ENCODE results near the gene SLC5A6.

SLC5A6 gene

GRCh38 chr2:27162151-27163121 lies 49.6 kb downstream of the SLC5A6 start (continued):
- TF ChIP-seq, protein P1, sequence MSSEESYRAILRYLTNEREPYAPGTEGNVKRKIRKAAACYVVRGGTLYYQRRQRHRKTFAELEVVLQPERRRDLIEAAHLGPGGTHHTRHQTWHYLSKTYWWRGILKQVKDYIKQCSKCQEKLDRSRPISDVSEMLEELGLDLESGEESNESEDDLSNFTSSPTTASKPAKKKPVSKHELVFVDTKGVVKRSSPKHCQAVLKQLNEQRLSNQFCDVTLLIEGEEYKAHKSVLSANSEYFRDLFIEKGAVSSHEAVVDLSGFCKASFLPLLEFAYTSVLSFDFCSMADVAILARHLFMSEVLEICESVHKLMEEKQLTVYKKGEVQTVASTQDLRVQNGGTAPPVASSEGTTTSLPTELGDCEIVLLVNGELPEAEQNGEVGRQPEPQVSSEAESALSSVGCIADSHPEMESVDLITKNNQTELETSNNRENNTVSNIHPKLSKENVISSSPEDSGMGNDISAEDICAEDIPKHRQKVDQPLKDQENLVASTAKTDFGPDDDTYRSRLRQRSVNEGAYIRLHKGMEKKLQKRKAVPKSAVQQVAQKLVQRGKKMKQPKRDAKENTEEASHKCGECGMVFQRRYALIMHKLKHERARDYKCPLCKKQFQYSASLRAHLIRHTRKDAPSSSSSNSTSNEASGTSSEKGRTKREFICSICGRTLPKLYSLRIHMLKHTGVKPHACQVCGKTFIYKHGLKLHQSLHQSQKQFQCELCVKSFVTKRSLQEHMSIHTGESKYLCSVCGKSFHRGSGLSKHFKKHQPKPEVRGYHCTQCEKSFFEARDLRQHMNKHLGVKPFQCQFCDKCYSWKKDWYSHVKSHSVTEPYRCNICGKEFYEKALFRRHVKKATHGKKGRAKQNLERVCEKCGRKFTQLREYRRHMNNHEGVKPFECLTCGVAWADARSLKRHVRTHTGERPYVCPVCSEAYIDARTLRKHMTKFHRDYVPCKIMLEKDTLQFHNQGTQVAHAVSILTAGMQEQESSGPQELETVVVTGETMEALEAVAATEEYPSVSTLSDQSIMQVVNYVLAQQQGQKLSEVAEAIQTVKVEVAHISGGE (tag by site-specific recombination; conservative IDR thresholded peaks at IDR 0.05; ENCODE audit: low read depth), result no peak
- TF ChIP-seq ZNF76 (tag by site-specific recombination; IDR thresholded peaks at IDR 0.05; ENCODE audit: borderline replicate concordance, low read depth) (no peak), ZNF311 (tag by site-specific recombination; IDR thresholded peaks at IDR 0.05; ENCODE audit: borderline replicate concordance) (no peak), ZNF707 (tag by site-specific recombination; IDR thresholded peaks at IDR 0.05) (no peak), ZNF48 (tag by site-specific recombination; IDR thresholded peaks at IDR 0.05) (no peak), KLF8 (tag by site-specific recombination; IDR thresholded peaks at IDR 0.05) (no peak), ZNF223 (tag by site-specific recombination; IDR thresholded peaks at IDR 0.05) (no peak)
- TF ChIP-seq, protein P2, sequence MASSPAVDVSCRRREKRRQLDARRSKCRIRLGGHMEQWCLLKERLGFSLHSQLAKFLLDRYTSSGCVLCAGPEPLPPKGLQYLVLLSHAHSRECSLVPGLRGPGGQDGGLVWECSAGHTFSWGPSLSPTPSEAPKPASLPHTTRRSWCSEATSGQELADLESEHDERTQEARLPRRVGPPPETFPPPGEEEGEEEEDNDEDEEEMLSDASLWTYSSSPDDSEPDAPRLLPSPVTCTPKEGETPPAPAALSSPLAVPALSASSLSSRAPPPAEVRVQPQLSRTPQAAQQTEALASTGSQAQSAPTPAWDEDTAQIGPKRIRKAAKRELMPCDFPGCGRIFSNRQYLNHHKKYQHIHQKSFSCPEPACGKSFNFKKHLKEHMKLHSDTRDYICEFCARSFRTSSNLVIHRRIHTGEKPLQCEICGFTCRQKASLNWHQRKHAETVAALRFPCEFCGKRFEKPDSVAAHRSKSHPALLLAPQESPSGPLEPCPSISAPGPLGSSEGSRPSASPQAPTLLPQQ (tag by site-specific recombination; IDR thresholded peaks at IDR 0.05), result no peak
- TF ChIP-seq, protein P3, sequence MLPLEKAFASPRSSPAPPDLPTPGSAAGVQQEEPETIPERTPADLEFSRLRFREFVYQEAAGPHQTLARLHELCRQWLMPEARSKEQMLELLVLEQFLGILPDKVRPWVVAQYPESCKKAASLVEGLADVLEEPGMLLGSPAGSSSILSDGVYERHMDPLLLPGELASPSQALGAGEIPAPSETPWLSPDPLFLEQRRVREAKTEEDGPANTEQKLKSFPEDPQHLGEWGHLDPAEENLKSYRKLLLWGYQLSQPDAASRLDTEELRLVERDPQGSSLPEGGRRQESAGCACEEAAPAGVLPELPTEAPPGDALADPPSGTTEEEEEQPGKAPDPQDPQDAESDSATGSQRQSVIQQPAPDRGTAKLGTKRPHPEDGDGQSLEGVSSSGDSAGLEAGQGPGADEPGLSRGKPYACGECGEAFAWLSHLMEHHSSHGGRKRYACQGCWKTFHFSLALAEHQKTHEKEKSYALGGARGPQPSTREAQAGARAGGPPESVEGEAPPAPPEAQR (tag by site-specific recombination; IDR thresholded peaks at IDR 0.05), result no peak

- no peak for TF ChIP-seq MYNN (tag by site-specific recombination; IDR thresholded peaks at IDR 0.05; ENCODE audit: borderline replicate concordance)
- TF ChIP-seq ZSCAN5A (tag by site-specific recombination; IDR thresholded peaks at IDR 0.05), result no peak
- TF ChIP-seq ZBTB6 (tag by site-specific recombination; IDR thresholded peaks at IDR 0.05), result no peak
- no peak for TF ChIP-seq ZNF121 (tag by site-specific recombination; IDR thresholded peaks at IDR 0.05)
- TF ChIP-seq, protein P4, sequence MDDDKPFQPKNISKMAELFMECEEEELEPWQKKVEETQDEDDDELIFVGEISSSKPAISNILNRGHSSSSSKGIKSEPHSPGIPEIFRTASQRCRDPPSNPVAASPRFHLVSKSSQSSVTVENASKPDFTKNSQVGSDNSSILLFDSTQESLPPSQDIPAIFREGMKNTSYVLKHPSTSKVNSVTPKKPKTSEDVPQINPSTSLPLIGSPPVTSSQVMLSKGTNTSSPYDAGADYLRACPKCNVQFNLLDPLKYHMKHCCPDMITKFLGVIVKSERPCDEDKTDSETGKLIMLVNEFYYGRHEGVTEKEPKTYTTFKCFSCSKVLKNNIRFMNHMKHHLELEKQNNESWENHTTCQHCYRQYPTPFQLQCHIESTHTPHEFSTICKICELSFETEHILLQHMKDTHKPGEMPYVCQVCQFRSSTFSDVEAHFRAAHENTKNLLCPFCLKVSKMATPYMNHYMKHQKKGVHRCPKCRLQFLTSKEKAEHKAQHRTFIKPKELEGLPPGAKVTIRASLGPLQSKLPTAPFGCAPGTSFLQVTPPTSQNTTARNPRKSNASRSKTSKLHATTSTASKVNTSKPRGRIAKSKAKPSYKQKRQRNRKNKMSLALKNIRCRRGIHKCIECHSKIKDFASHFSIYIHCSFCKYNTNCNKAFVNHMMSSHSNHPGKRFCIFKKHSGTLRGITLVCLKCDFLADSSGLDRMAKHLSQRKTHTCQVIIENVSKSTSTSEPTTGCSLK (tag by site-specific recombination; IDR thresholded peaks at IDR 0.05), result no peak
- TF ChIP-seq, protein P5, sequence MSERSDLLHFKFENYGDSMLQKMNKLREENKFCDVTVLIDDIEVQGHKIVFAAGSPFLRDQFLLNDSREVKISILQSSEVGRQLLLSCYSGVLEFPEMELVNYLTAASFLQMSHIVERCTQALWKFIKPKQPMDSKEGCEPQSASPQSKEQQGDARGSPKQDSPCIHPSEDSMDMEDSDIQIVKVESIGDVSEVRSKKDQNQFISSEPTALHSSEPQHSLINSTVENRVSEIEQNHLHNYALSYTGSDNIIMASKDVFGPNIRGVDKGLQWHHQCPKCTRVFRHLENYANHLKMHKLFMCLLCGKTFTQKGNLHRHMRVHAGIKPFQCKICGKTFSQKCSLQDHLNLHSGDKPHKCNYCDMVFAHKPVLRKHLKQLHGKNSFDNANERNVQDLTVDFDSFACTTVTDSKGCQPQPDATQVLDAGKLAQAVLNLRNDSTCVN (tag by site-specific recombination; optimal IDR thresholded peaks at IDR 0.05), result no peak
- ChIA-PET POLR2A (interaction anchor here (0.6 to 0.7 kb wide), 2 partner anchors 48 to 79 kb away, joined by 3 to 4 read pairs; no protein-coding TSS in a partner anchor), CTCF (interaction anchor here (0.6 to 1.4 kb wide), 3 partner anchors 9 to 582 kb away, joined by 3 to 5 read pairs (median 4); no protein-coding TSS in a partner anchor)
Measured at GRCh38 chr2:27160191-27160590, 51.9 kb downstream of the SLC5A6 start.

More at GRCh38 chr2:27160191-27160590, 51.9 kb downstream of the SLC5A6 start:
- H3K4me3 ChIP-seq (ENCODE audit: low read depth, low read length), result no peak overlapping the region
- no peaks in the 10 kb centered on the region for H3K4me1 ChIP-seq (ENCODE audit: control insufficient read depth, insufficient read depth, low read length)
- no peaks in the 10 kb centered on the region for H3K9me3 ChIP-seq (ENCODE audit: control insufficient read depth, insufficient read depth, low read depth, low read length)
- H3K27ac ChIP-seq (ENCODE audit: extremely low read depth, low read depth, low read length), result no peak overlapping the region
- no peaks in the 10 kb centered on the region for H3K36me3 ChIP-seq (ENCODE audit: control insufficient read depth in 2 of 2, insufficient read depth in 1 of 2, low read length in 2 of 2)
